ENCODE measurements around the gene TMSB10.
A peak's percentile ranks its signal among the peaks of the same experiment; 100 is the strongest.
"Not testable (repeated sequence)": the region's sequence is repeated elsewhere in the genome, so short reads cannot be mapped to it uniquely, and the experiment has no call there.

TMSB10 gene

GRCh38 chr2:84905181-84906107 lies at the start of gene TMSB10:
TMSB10 (plus strand) TSS chr2:84905656.
- DNase-seq (ENCODE audit: low read depth, low spot score) = peak; percentile 82

DNA sequence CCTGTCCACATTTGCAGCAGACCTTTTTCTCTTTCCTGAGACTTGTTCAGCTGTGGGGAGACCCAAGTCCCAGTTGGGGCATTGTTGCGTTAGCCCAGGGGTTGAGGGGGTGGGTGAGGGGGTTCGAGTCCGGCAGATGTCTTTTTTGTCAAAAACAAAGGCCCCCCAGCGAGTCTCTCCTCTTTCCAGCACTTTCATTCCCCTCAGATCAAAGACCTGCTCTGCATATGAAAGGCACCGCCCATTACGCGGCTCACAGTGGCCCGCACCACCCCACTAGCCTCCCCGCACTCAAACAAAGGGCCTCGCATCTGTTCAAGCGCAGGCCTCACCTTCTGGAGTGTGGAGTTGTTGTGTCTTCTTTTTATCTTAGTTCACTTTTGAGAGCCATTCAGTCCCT lies 49.7 kb upstream of the TMSB10 start:
- DNase-seq (ENCODE audit: low read depth, low spot score) = peak; percentile 78

DNA sequence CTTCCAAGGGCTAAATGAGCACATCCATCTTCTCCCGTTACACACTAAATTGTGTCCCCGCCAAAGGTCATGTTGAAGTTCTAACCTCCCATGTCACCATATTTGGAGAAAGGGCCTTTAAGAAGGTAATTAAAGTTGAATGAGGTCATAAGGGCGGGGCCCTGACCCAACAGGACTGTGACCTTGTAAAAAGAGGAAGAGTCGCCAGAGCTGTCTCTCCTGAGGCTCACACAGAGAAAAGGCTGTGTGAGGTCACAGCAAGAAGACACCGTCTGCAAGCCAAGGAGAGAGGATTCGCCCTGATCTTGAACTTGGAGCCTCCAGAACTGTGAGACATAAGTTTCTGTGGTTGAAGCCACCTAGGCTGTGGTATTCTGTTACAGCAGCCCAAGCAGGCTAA lies 48.7 kb upstream of the TMSB10 start:
- peak; percentile 29 for DNase-seq (ENCODE audit: low read depth, low spot score)

GRCh38 chr2:84857566-84857965 lies 47.9 kb upstream of the TMSB10 start:
- no peak for DNase-seq (ENCODE audit: low read depth, low spot score)

GRCh38 chr2:84858123-84858522 lies 47.3 kb upstream of the TMSB10 start:
- DNase-seq (ENCODE audit: low read depth, low spot score) = peak; percentile 61

DNA sequence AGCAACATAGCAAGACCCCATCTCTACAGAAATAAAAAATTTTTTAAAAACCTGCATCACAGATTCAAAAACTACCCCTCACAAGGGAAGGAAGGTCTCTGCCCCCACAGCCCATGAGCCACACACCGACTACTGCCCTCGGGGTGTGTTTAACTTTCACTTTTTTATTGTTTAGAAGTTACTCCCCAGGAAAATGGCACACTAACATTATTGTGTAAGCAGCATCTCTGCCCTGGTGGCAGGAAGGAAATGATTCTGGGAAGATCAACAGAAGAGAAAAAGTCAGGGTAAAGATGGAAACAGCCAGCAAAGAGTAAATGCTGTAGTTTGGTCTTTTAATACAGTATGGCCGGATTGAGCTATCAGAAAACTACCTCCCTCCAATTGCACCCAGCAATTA lies 46.5 kb upstream of the TMSB10 start:
- no peak for DNase-seq (ENCODE audit: low read depth, low spot score)

DNA sequence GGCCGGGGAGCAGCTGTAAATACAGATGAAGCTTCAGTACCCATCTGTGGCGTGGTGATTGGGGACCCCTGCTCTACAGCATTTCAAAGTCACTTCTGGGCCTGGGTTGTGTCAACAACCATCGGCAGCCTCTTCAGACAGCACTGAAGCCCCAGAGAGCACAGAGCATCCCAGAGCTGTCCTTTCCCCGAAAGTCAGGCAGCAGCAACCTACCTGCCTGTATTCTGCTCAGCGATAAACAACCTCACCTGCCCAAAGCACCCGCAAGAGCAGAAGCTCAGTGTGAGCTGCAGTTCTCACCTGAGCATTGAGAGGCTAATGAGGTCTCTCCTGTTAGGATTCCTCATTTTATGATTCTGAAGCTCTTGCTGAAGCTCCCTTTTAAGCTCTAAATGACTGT lies 43.9 kb upstream of the TMSB10 start:
- no peak for DNase-seq (ENCODE audit: low read depth, low spot score)

DNA sequence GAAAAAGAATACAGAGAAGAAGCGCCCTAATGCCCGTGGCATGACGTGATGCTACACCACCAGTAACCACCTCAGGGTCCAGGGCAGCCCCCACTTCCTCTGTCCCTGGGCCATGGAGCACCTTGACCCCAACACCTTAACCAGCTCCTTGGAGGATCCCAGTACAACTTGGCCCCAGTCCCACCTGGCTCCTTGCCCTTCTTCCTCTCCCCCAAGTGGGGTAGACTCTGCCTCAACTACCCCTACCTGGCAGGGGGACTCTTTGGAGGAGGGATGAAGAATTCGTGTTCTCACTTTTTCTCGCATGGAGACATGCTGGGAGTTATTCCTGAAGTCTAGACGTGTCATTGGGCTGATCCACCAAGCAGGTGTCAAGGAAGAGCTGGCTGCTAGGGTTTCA lies 43.5 kb upstream of the TMSB10 start:
- DNase-seq (ENCODE audit: low read depth, low spot score) = no peak

- no peak for DNase-seq (ENCODE audit: low read depth, low spot score)
These were observed 40.2 kb upstream of the TMSB10 start for GRCh38 chr2:84865181-84865783.

GRCh38 chr2:84866122-84866521 lies 39.3 kb upstream of the TMSB10 start:
- no peak for DNase-seq (ENCODE audit: low read depth, low spot score)

GRCh38 chr2:84868327-84868726 lies 37.1 kb upstream of the TMSB10 start:
- DNase-seq (ENCODE audit: low read depth, low spot score) = not testable (repeated sequence)

- no peak for DNase-seq (ENCODE audit: low read depth, low spot score)
These were observed 35.1 kb upstream of the TMSB10 start for GRCh38 chr2:84870306-84870705.

GRCh38 chr2:84872691-84873090 lies 32.8 kb upstream of the TMSB10 start:
- DNase-seq (ENCODE audit: low read depth, low spot score) = not testable (repeated sequence)

DNA sequence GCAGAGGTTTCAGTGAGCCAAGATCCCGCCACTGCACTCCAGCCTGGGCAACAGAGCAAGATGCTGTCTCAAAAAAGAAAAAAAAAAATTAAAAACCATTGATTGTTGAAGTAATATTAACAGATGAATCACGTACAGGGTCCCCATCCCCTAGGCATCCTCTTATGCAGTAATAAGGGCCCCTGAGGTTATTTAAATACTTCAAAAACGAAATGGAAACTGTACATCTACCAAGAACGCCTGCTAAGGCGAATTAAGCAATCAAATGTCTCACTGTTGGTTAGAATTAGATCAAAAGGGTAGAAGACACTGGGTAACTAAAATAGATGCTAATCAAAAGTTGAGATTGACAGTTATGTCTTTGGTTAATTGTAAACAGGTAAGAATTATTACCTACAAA lies 32.1 kb upstream of the TMSB10 start:
- DNase-seq (ENCODE audit: low read depth, low spot score) = no peak

GRCh38 chr2:84874381-84875212 lies 30.9 kb upstream of the TMSB10 start:
- DNase-seq (ENCODE audit: low read depth, low spot score) = no peak

DNA sequence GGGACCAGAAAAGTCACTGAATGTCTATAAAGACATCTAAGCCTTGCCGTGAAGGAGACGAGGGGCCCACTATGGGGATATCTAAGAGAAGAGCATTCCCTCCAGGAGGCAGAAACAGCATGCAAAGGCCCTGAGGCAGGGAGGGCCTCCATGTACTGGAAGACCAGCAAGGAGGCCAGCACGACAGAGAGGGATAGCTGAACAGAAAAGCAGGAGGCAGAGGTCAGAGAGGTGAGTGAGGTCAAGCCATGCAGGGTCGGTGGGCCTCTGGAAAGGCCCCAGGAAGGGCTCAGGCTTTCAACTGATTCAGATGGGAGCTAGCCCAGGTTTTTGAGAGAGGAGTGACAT lies 30.3 kb upstream of the TMSB10 start:
- peak; percentile 29 for DNase-seq (ENCODE audit: low read depth, low spot score)

GRCh38 chr2:84875619-84876018 lies 29.8 kb upstream of the TMSB10 start:
- DNase-seq (ENCODE audit: low read depth, low spot score) = not testable (repeated sequence)

- DNase-seq (ENCODE audit: low read depth, low spot score) = no peak
These were observed 29.1 kb upstream of the TMSB10 start for GRCh38 chr2:84876369-84876768.

- DNase-seq (ENCODE audit: low read depth, low spot score) = no peak
These were observed 27.0 kb upstream of the TMSB10 start for GRCh38 chr2:84878459-84878858.

DNA sequence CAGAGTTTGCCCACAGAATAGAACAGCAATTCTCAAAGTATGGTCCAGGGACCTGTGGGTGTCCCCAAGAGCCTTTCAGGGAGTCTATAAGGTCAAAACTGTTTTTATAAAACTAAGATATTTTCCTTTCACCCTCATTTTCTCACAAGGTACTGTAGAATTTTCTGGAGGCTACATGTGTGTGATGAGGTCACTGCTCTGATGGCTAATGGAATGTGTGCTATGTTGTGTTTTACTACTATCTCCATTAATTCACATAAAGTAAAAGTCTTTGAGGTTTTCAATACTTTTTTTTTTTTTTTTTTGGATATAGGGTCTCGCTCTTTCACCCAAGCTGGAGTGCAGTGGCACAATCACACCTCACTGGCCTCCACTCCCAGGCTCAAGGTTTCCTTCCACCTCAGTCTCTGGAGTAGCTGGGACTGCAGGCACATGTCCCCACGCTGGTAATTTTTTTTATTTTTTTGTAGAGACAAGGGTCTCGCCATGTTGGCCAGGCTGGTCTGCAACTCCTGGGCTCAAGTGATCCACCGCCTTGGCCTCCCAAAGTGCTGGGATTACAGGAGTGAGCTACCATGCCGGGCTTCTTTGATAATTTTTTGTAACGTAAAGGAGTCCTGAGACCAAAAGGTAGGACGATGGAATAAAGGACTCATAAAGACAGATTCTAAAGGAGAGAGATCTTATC lies 26.4 kb upstream of the TMSB10 start:
- no peak for DNase-seq (ENCODE audit: low read depth, low spot score)

GRCh38 chr2:84879584-84880394 lies 25.7 kb upstream of the TMSB10 start:
- DNase-seq (ENCODE audit: low read depth, low spot score) = peak; percentile 50
